Measurements from ENCODE around the gene VTI1A.

DNA sequence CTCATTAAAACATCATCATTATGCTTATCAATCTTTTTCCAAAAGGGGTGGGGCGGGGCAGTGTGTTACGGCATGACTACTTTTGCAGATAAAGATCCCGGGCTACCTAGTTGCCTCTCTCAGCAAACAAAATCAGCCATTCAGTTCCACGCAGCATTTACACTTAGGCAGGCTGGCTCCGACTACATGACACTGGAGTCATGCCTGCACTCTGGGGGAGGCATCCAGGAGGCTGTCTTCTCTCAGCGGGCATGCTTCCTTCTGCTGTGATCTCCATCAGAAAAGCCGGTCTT lies 309.2 kb downstream of the VTI1A start:
- TF ChIP-seq CTCF (IDR thresholded peaks at IDR 0.05), result no peak
- TF ChIP-seq POLR2A (IDR thresholded peaks at IDR 0.05), result no peak

Data from ovary (tissue), 3 donors.